ENCODE results near the gene CDH3. TPM values are rescaled to one million over a fixed set of nuclear protein-coding genes. Genes with fewer than 3 reads are reported as not detected.

The CDH3 gene
- total and polyA plus RNA-seq, 10 of the 15 experiments (the other 5 are each of a cell fraction or from before 2014, with no cell fraction given) = 0.05 to 0.44 (median 0.12) TPM; not detected in 5

GRCh38 chr16:68686905-68687304 lies 41.8 kb downstream of the CDH3 start:
- no peaks in the 10 kb centered on the region for H3K79me2 ChIP-seq (ENCODE audit: control insufficient read depth, insufficient read depth, low read length)
- no peak overlapping the region for H3K27ac ChIP-seq (ENCODE audit: control insufficient read depth, insufficient read depth)
- no peak overlapping the region for H3K9ac ChIP-seq (ENCODE audit: control insufficient read depth, insufficient read depth, low read length)
- FAIRE-seq (no peak), ATAC-seq (no peak), DNase-seq (ENCODE audit: low read depth, low spot score) (no peak)
- 48% methylated on average over 5 of the region's 5 CpGs for WGBS (ENCODE audit: insufficient coverage, insufficient replicate concordance, low lambda C conversion rate, missing lambda C conversion rate)
- POLR2A ChIA-PET = no interaction called here
- TF ChIP-seq, protein P1, sequence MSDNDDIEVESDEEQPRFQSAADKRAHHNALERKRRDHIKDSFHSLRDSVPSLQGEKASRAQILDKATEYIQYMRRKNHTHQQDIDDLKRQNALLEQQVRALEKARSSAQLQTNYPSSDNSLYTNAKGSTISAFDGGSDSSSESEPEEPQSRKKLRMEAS (IDR thresholded peaks at IDR 0.05; ENCODE audit: low read depth, low read length) = no peak
- no peaks in the 10 kb centered on the region for H3K4me1 ChIP-seq (ENCODE audit: control insufficient read depth, insufficient read depth, low read length)
- RAD21 ChIA-PET (ENCODE audit: unreplicated experiment) = no interaction called here
- no peak overlapping the region for H3K4me3 ChIP-seq
- CTCF ChIA-PET = interaction anchor here (0.7 to 1.1 kb wide), 2 partner anchors 308 to 584 kb away, joined by 3 read pairs; no protein-coding TSS in a partner anchor
- H3K36me3 ChIP-seq (ENCODE audit: control insufficient read depth in 2 of 2, insufficient read depth in 2 of 2, low read length in 1 of 2) = no peaks in the 10 kb centered on the region
- H3K9me3 ChIP-seq (replicated peaks; ENCODE audit: control insufficient read depth, insufficient read depth, low read length) = no peaks in the 10 kb centered on the region
- intact Hi-C loops (cut with micrococcal nuclease; ENCODE audit: unreplicated experiment) = no loop called here
- no peaks in the 10 kb centered on the region for H4K20me1 ChIP-seq (ENCODE audit: control insufficient read depth, insufficient read depth)
- no TSS peak for BruUV-seq (replicated peaks)
- SMC1A ChIA-PET (ENCODE audit: uncharacterized antibody, unreplicated experiment) = no interaction called here
- no peak overlapping the region for H2AFZ ChIP-seq (ENCODE audit: control insufficient read depth, low read depth, low read length)
- in situ Hi-C loops (cut with MboI) = no loop called here
- H3K4me2 ChIP-seq (ENCODE audit: control insufficient read depth, insufficient read depth) = no peak overlapping the region
- no peaks in the 10 kb centered on the region for H3K27me3 ChIP-seq (replicated peaks in 1 of 2; ENCODE audit: control insufficient read depth in 2 of 2, insufficient read depth in 2 of 2, low read length in 1 of 2)

- FAIRE-seq (no peak), DNase-seq (ENCODE audit: low read depth, low spot score) (no peak), ATAC-seq (no peak)
- Histone ChIP-seq H4K20me1 (ENCODE audit: control insufficient read depth, insufficient read depth) (no peaks in the 10 kb centered on the region), H3K4me2 (ENCODE audit: control insufficient read depth, insufficient read depth) (no peak overlapping the region), H3K27ac (ENCODE audit: control insufficient read depth, insufficient read depth) (no peak overlapping the region), H3K9ac (ENCODE audit: control insufficient read depth, insufficient read depth, low read length) (no peak overlapping the region), H3K36me3 (ENCODE audit: control insufficient read depth in 2 of 2, insufficient read depth in 2 of 2, low read length in 1 of 2) (no peaks in the 10 kb centered on the region), H3K9me3 (replicated peaks; ENCODE audit: control insufficient read depth, insufficient read depth, low read length) (no peaks in the 10 kb centered on the region), H3K27me3 (replicated peaks in 1 of 2; ENCODE audit: control insufficient read depth in 2 of 2, insufficient read depth in 2 of 2, low read length in 1 of 2) (no peaks in the 10 kb centered on the region), H3K4me1 (ENCODE audit: control insufficient read depth, insufficient read depth, low read length) (no peaks in the 10 kb centered on the region), H3K4me3 (no peak overlapping the region), H3K79me2 (ENCODE audit: control insufficient read depth, insufficient read depth, low read length) (no peaks in the 10 kb centered on the region), H2AFZ (ENCODE audit: control insufficient read depth, low read depth, low read length) (no peak overlapping the region)
- in situ Hi-C loops (cut with MboI) = no loop called here
- 72% methylated on average over 5 of the region's 5 CpGs for WGBS (ENCODE audit: insufficient coverage, insufficient replicate concordance, low lambda C conversion rate, missing lambda C conversion rate)
- no TSS peak for BruUV-seq (replicated peaks)
- ChIA-PET POLR2A (no interaction called here), RAD21 (ENCODE audit: unreplicated experiment) (no interaction called here), SMC1A (ENCODE audit: uncharacterized antibody, unreplicated experiment) (interaction anchor here (0.6 to 1.8 kb wide), 2 partner anchors 161 to 1445 kb away, joined by 3 to 4 read pairs; no protein-coding TSS in a partner anchor), CTCF (no interaction called here)
- intact Hi-C loops (cut with micrococcal nuclease; ENCODE audit: unreplicated experiment) = no loop called here
- TF ChIP-seq NKRF (conservative IDR thresholded peaks at IDR 0.05) (no peak), IKZF1 (conservative IDR thresholded peaks at IDR 0.05) (no peak), PML (IDR thresholded peaks at IDR 0.05; ENCODE audit: low read length) (no peak), PAX5 (IDR thresholded peaks at IDR 0.05; ENCODE audit: borderline replicate concordance, low read depth, low read length) (no peak), ESRRA (IDR thresholded peaks at IDR 0.05; ENCODE audit: low read length) (no peak), RAD21 (IDR thresholded peaks at IDR 0.05; ENCODE audit: insufficient read depth, low read depth, low read length) (no peak), ATF3 (IDR thresholded peaks at IDR 0.05; ENCODE audit: borderline replicate concordance, extremely low read depth, low read depth, low read length) (no peak), BACH1 (IDR thresholded peaks at IDR 0.05; ENCODE audit: borderline replicate concordance) (no peak), EED (IDR thresholded peaks at IDR 0.05; ENCODE audit: low read depth) (no peak), KDM1A (IDR thresholded peaks at IDR 0.05; ENCODE audit: borderline replicate concordance) (no peak), SIN3A (IDR thresholded peaks at IDR 0.05; ENCODE audit: low read depth, low read length) (no peak), ZNF384 (IDR thresholded peaks at IDR 0.05; ENCODE audit: borderline replicate concordance, low read depth, low read length) (no peak), CHD4 (IDR thresholded peaks at IDR 0.05) (no peak), TAF1 (IDR thresholded peaks at IDR 0.05; ENCODE audit: borderline replicate concordance, low read depth, low read length) (no peak), MEF2A (IDR thresholded peaks at IDR 0.05; ENCODE audit: insufficient read depth, low read depth, low read length) (no peak)
Observed at GRCh38 chr16:68689921-68690320, 44.8 kb downstream of the CDH3 start.
